AG04450 (cell line): ENCODE measurements around the gene RPP14. TPM values are rescaled to one million over a fixed set of nuclear protein-coding genes. Genes with fewer than 3 reads are reported as not detected.
"Not testable (repeated sequence)": the region's sequence is repeated elsewhere in the genome, so short reads cannot be mapped to it uniquely, and the experiment has no call there.

Source experiments
- CTCF ChIA-PET: fragments of 300-600, 350-600 bp; formaldehyde crosslinking; extraction: SDS; loops from one replicate; lab custom pipeline; 2022; ENCODE audit warnings: antibody characterized with exemption, inconsistent platforms; lab: Charles Lee
- POLR2A ChIA-PET: fragments of 350-600 bp; formaldehyde crosslinking; extraction: SDS; loops from one replicate; lab custom pipeline; 2021; ENCODE audit warnings: antibody characterized with exemption, inconsistent platforms; lab: Yijun Ruan, JAX
- DNase-seq: peaks from one replicate; pipeline ENCODE4 v3.0.0-alpha.2; 2011; ENCODE audit warnings: low read depth, low spot score
- H3K27ac ChIP-seq: one replicate; pipeline ENCODE4 v1.5.1; 2012; ENCODE audit warnings: low read depth, low read length, control low read depth
- H3K27me3 ChIP-seq: one replicate; pipeline ENCODE4 v1.6.0; 2012; ENCODE audit warnings: low read length; ENCODE audit not compliant: control insufficient read depth, insufficient read depth
- H3K4me3 ChIP-seq: 2 replicates; pipeline ENCODE4 v1.5.1; 2011; ENCODE audit warnings: mild to moderate bottlenecking, low read depth, low read length, control low read depth
- H3K9me3 ChIP-seq: 2 replicates; pipeline ENCODE4 v1.5.1; 2012; ENCODE audit warnings: low read length; ENCODE audit not compliant: control insufficient read depth, insufficient read depth
- CTCF ChIP-seq: IDR thresholded peaks from 2 replicates; pipeline ENCODE4 v1.5.1; 2011; ENCODE audit warnings: low read depth, low read length, control low read depth, inconsistent platforms
- polyA plus RNA-seq: library from polyadenylated mRNA; depleted of rRNA; stranded (reverse); fragments of >200 nt; gene quantifications from 2 replicates; pipeline ENCODE4 v1.2.3, GENCODE V29; 2011

RPP14 gene
- polyA plus RNA-seq, 1 experiment, result 18.5 TPM

- CTCF ChIA-PET, result interaction anchor here (0.6 to 1.0 kb wide), 3 partner anchors 39 to 94 kb away, joined by 3 to 4 read pairs (median 3); no protein-coding TSS in a partner anchor
- Histone ChIP-seq H3K27me3 (no peaks in the 10 kb centered on the region), H3K4me3 (no peak overlapping the region), H3K9me3 (no peaks in the 10 kb centered on the region), H3K27ac (no peak overlapping the region)
- DNase-seq, result no peak
- POLR2A ChIA-PET, result no interaction called here
- TF ChIP-seq CTCF, result no peak
Observed at GRCh38 chr3:58260733-58261132, 45.3 kb upstream of the RPP14 start.

GRCh38 chr3:58261954-58262666 is 43.9 kb upstream of the RPP14 start:
- CTCF ChIA-PET, result no interaction called here
- no peak overlapping the region for H3K4me3 ChIP-seq
- no peak for TF ChIP-seq CTCF
- POLR2A ChIA-PET, result no interaction called here
- no peaks in the 10 kb centered on the region for H3K9me3 ChIP-seq
- DNase-seq, result no peak
- no peaks in the 10 kb centered on the region for H3K27me3 ChIP-seq
- H3K27ac ChIP-seq, result no peak overlapping the region

- no peaks in the 10 kb centered on the region for H3K27me3 ChIP-seq
- H3K27ac ChIP-seq, result no peak overlapping the region
- no peak for TF ChIP-seq CTCF
- no peaks in the 10 kb centered on the region for H3K9me3 ChIP-seq
- H3K4me3 ChIP-seq, result no peak overlapping the region
- POLR2A ChIA-PET, result no interaction called here
- CTCF ChIA-PET, result no interaction called here
- DNase-seq, result no peak
Observed at GRCh38 chr3:58266577-58266976, 39.5 kb upstream of the RPP14 start.

- H3K4me3 ChIP-seq, CTCF ChIA-PET, POLR2A ChIA-PET, H3K9me3 ChIP-seq, DNase-seq, H3K27me3 ChIP-seq, H3K27ac ChIP-seq: not testable (repeated sequence)
Observed at GRCh38 chr3:58267543-58267942, 38.5 kb upstream of the RPP14 start.

GRCh38 chr3:58269356-58269755 is 36.7 kb upstream of the RPP14 start:
- POLR2A ChIA-PET, result no interaction called here

More at GRCh38 chr3:58269356-58269755, 36.7 kb upstream of the RPP14 start:
- H3K27me3 ChIP-seq, result no peaks in the 10 kb centered on the region
- H3K9me3 ChIP-seq, result no peaks in the 10 kb centered on the region
- no peak overlapping the region for H3K4me3 ChIP-seq
- CTCF ChIA-PET, result interaction anchor here (2.3 to 4.7 kb wide), 2 partner anchors 37 to 81 kb away, joined by 10 to 24 read pairs; partner anchors contain the start of genes HTD2 and RPP14
- no peak overlapping the region for H3K27ac ChIP-seq
- DNase-seq, result no peak
- TF ChIP-seq CTCF, result no peak
